K562 (cell line): ENCODE measurements around the gene OR8B12.

ENCODE experiments used
- EP300 ChIP-seq: IDR thresholded peaks from 2 replicates; pipeline ENCODE4 v1.6.1; 2012; ENCODE audit warnings: low read length, improper control_type of control experiment
- NFATC3 ChIP-seq: fragments of 450-650 bp; IDR thresholded peaks from 2 replicates; pipeline ENCODE4 v1.6.1; 2017; ENCODE audit warnings: mild to moderate bottlenecking
- RAD21 ChIP-seq, 2 experiments: fragments of 250-450 bp in 1 of 2; fragments of 450-650 bp in 1 of 2; sonication (Bioruptor Pico) in 1 of 2; formaldehyde crosslinking in 1 of 2; IDR thresholded peaks in 1 of 2; conservative IDR thresholded peaks in 1 of 2; 2 replicates each; pipeline versions ENCODE4 v1.4.0 to v1.8.0; 2020 to 2022; ENCODE audit warnings: mild to moderate bottlenecking in 2 of 2, moderate library complexity in 1 of 2
- SOX6 ChIP-seq: fragments of 450-650 bp; IDR thresholded peaks from 2 replicates; pipeline ENCODE4 v1.6.1; 2014; ENCODE audit warnings: mild to moderate bottlenecking
- ZNF12 ChIP-seq: sonication (generic); formaldehyde crosslinking; IDR thresholded peaks from 2 replicates; pipeline ENCODE4 v1.4.0; 2020; ENCODE audit warnings: mild to moderate bottlenecking, missing genetic modification reagents
- TF ChIP-seq, protein P1 (sequence below), 3 experiments: IDR thresholded peaks in 2 of 3; conservative IDR thresholded peaks in 1 of 3; 2 replicates each; pipeline ENCODE4 v1.5.1; 2011 to 2012; ENCODE audit warnings: low read length in 3 of 3, mild to moderate bottlenecking in 3 of 3, control low read depth in 2 of 3, improper control_type of control experiment in 1 of 3, inconsistent platforms in 1 of 3, low read depth in 1 of 3, mixed read lengths in 1 of 3, moderate library complexity in 1 of 3; ENCODE audit not compliant: insufficient read depth in 2 of 3

- TF ChIP-seq NFATC3 (no peak), RAD21 (CRISPR knock-in tag; conservative IDR thresholded peaks at IDR 0.05 in 1 of 2, IDR thresholded peaks at IDR 0.05 in 1 of 2) (no peak), SOX6 (no peak), ZNF12 (no peak), EP300 (no peak)
- TF ChIP-seq, protein P1, sequence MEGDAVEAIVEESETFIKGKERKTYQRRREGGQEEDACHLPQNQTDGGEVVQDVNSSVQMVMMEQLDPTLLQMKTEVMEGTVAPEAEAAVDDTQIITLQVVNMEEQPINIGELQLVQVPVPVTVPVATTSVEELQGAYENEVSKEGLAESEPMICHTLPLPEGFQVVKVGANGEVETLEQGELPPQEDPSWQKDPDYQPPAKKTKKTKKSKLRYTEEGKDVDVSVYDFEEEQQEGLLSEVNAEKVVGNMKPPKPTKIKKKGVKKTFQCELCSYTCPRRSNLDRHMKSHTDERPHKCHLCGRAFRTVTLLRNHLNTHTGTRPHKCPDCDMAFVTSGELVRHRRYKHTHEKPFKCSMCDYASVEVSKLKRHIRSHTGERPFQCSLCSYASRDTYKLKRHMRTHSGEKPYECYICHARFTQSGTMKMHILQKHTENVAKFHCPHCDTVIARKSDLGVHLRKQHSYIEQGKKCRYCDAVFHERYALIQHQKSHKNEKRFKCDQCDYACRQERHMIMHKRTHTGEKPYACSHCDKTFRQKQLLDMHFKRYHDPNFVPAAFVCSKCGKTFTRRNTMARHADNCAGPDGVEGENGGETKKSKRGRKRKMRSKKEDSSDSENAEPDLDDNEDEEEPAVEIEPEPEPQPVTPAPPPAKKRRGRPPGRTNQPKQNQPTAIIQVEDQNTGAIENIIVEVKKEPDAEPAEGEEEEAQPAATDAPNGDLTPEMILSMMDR (IDR thresholded peaks at IDR 0.05 in 2 of 3, conservative IDR thresholded peaks at IDR 0.05 in 1 of 3; ENCODE audit: insufficient read depth in 2 of 3, low read depth in 1 of 3, low read length in 3 of 3) = no peak
These were observed 23.0 kb downstream of the OR8B12 start for GRCh38 chr11:124520550-124520854.
